Skin of body (tissue), 2 donors: Measurements from ENCODE around the gene KDM8. TPM values are rescaled to one million over a fixed set of nuclear protein-coding genes. Genes with fewer than 3 reads are reported as not detected.

Experiments
- DNase-seq: peaks from one replicate; lab custom pipeline; 2025; lab: John Stamatoyannopoulos, UW
- total RNA-seq: library from RNA; depleted of rRNA; stranded (reverse); fragments of >200 nt; gene quantifications from one replicate; pipeline ENCODE4 v1.2.3, GENCODE V29; 2014

Gene KDM8
- total RNA-seq: 1.7 TPM

DNA sequence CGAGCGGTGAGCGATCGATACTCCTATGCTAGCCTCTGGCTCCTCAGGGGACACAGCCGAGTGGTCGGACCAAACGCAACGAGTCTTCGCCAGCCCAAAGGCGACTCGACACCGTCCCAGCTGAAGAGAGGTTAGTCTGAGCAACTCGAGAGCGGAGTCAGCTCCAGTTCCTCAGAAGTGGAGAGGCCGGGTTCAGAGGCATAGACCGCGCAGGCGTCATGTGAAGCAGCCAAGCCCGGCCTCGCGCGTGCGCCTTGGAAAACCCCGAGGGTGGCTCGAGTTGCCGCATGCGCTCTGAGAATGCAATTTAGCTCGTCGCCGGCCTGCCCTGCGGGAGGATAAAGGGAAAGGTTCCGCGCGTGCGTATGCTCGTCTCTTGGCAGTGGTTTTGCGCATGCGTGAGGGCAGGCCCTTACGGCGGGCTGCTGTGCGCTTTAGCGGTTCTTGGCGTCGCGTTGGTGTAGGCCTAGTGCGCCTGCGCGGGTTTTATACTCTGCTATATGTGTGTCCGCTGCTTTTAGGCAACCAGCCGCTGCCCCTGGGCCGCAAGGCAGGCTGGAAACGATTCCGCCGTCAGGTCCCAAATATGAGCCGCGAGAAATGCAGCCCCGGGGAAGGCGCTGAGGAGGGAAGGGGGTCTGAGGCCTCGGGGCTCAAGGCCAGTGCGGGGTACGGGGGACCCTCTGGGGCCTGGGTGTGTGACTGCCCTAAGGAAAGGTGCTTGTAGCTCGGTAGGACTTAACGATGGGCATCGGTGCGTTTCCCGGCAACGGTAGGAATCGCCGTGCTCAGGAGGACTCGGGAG, at the start of gene KDM8:
Gene KDM8, plus strand, starts transcription at position 20 of the 805 bp plus-strand sequence. CDS start 6,598 bp downstream, outside the sequence.
- peak; percentile 100 for DNase-seq

DNA sequence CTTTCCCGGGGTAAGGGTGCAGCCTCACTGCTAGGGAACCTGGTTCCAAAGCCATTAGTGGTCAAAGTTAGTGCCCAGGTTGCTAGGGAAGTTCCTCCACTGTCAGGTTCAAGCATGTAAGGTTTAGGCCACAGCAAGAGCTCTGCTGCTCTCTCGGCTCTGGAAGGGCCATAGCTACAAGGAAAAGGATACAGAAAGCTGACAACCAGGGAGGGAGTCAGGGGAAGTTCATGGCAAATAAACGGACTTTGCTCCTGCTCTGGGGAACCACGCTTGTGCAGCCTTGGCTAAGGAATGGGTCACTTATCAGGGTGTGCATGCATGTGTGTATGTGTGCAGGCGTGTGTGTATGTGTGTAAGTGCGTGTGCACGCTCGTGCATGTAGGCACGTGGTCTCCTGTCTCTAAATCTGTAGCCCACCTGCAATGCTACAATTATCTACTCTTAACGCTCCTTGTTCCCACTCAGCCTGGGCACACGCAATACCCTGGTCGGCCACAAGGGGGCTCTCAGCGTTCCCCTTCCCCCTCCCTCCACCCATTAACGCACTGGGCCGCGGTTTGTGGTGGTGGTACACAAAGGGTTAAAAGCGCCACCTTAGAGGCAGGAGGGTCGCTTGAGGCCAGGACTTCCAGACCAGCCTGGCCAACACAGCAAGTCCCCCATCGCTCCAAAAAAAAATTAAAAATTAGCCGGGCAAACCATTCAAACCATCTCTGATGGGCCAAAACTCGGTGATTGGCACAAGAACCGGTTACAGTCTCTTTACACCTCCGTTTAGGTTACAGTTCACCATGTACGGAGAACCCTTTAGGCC, 48.4 kb upstream of the KDM8 start:
- peak; percentile 38 for DNase-seq

DNA sequence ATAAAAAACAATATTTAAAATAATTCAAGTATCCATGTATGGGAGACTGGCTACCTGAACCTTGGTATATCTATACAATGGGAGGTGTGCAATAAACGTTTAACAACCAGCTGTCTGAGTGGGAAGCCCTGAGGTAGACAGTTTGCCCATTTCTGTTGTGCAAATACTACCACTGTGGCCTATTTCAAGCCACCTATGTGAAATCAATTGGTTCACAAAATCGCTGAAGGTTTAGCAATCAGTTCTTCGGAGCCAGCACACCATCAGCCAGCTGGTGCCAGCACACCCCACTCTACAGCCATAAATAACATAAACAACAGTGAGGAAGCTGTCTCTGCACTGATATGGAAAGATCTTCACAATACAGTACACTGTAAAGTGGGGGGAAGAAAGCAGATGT, 46.7 kb upstream of the KDM8 start:
- DNase-seq: no peak

DNA sequence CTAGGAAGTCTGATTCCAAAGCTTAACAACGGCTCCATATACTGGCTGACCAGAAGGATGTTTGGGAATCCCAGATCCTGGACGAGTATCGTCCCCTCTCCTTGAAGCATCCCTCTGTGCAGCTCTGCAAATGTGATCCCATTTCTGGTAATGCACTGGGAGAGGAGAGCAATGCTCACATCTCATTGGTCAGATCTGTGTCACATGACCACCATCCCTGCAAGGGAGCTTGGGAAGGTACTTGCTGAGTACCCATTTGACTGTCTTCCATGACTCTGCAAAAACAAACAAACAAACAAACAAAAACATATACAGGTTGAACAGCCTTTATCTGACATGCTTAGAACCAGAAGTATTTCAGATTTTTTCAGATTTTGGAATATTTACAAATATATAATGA, 41.9 kb upstream of the KDM8 start:
- DNase-seq: no peak

DNA sequence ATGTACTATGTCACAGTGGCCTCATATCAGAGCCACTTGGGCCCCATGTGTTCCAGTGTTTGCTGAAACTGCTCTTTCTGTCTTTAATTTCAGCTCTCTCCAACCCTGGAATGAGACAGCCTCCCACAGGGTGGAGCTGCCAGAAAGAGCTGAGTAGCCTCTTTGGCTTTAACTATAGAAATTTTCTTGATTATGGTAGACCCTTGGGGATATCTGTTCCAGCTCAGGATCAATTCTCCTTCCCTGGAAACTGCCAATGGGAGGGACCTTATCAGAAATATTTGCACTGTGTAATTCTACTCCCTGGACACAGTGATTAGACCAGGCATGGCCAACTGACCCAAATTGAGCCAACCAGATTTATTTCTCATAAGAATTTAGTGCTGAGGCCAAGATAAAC, 39.0 kb upstream of the KDM8 start:
- peak; percentile 64 for DNase-seq

DNA sequence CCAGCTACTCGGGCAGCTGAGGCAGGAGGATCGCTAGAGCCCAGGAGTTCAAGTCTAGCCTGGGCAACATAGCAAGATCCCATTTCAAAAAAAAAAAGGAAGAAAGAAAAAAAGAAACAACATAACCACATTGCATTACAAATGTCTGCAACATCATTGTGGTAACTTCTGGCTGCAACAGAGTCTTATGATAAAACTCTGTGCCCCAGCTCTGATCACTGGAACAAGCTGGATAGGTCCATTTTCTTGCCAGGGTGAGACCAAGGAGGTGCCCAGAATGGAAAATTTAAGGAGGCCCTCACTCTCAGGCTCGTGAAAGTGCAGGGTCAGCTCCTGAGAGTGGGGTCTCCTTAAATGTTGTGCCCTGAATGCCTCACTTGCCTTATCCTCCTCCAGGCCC, 37.8 kb upstream of the KDM8 start:
- no peak for DNase-seq

DNA sequence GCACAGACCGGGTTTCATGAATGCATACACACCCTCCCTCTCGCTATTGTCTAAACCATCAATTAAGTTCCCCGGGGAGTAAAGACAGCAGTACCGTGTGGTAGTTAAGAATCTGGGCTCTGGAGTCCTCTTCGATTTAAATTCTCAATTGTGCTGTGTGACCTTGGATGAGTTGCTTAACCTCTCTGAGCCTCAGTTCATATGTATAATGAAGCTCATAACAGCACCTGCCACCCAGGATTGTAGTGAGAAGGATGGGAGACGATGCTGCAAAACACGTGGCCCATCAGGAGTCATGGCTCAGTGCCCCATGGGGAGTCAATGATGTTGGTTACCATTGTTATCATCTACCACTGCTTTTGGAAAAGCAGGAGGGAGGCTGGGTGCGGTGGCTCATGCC, 34.5 kb upstream of the KDM8 start:
- DNase-seq: no peak

DNA sequence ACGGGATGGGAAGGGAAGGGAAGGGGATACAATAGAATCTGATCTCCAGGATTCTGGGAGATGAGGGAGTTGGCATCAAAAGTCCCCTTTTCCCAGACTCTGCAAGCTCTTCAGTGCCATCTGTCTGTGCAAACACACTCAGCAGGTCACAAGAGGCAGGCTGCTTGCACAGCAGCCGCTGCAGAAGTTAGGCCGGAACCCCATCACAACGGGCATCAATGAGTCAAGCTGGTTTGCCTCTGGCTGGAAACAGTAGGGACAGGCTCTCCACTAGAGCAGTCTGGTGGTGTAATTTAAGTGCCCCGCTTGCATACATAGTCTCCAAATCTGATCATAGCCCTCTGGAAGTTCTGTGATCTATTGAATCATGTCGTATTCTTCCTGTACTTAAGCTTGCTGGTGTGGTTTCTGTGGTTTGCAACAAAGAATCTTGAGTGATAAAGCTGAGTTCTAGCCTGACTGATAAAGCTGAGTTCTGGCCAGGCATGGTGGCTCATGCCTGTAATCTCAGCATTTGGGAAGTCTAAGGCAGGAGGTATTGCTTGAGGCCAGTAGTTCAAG, 33.7 kb upstream of the KDM8 start:
- DNase-seq: no peak

DNA sequence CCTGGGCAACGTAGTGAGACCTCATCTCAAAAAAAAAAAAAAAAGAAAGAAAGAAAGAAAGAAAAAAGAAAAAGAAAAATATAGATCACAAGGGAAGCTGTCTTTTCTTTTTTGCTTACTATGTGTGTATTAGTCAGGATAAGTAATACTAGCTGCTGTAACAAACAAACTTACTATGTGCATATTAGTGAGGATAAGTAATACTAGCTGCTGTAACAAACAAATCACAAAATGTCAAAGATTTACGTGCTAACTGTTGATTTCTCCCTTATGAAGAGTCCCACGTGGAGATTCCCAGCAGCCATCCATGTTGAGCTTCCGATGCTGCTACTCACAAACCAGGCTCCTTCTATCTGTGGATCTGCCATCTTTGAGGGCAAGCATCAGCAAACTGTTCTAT, 31.7 kb upstream of the KDM8 start:
- no peak for DNase-seq

DNA sequence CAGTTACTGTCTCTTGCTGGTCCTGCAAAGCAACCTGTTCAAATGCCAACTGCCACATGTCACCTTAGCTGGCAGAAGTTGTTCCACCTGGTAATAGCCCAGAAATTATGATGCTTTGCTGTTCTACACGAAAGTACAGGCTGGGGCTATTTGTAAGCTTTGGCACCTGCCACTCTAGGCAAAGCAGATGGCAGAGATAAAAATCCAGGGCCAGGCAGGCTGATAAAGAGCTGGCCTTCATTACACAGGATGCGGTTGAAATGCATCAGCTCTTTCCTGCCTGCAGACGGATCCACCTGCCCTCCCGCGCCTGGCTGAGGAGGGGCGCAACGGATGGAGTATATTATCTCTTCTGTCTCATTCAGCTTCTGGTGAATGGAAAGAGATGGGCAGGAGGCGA, 29.3 kb upstream of the KDM8 start:
- DNase-seq: no peak

DNA sequence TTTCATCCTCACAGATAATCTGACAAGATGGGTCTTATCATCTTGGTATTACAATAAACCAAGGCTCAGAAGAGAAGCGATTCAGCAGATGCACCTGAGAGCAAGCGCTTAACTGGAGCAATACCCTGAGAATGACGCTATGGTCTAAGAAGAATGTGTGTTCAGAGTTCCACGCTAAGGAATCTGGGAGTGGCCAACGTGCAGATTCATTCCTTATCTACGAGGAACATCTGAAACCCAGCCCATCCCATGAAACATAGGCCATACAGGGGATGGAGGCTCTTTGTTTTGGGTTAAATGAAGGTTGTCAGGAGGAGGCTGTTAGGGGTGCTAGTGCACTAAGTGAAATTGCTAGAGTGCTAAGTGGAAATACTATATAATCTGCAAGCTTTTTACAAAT, 28.5 kb upstream of the KDM8 start:
- DNase-seq: no peak

DNA sequence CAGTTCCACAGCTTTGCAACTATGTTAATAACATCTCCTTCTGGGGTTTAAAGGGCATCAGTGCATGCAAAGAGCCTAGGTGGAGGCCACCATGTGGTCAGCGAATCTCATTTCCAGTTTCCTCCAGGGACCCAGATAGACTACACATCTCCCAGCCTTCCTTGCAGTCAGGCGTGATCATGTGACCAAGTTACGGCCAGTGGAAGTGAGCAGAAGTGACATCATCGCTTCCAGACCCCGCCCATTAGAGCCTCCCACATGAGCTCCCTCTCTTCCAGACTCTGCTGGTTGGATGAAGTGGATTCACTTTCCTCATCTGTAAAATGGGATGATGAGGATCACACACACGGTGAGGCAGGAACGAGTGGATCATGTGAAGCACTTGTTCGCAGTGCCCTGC, 27.4 kb upstream of the KDM8 start:
- no peak for DNase-seq

DNA sequence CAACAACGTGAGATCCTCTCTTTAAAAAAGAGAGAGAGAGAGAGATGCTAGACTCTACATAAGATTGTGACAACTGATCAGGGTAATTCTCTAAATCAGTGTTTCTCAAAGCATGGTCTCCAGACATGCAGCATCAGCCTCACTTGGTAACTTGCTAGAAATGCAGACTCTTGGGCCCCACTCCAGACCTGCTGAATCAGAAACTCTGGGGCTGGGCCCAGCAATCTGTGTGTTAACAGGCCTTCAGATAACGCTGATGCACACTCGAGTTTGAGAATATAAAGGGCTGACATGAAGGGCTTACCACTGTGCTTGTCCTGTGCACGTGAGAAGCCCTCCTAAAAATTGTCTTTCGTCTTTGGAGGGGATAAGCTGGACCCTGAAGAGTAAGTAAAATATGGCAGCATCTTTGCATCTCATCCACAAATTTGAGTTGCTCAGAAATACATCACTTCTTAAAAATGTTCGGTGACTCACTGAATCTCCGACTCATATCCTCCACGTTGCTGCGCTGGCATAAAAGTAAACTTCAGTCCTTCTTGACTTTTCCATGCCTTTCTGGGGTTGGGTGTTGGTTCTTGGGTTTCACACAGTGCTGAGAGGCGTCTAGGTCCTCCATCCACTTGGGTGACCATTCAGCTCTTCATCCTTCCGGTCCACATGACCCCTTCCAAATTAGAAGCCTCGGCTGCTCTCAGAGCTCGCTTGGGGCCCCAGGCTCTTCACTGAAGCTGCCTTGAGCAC, 26.1 kb upstream of the KDM8 start:
- DNase-seq: no peak

DNA sequence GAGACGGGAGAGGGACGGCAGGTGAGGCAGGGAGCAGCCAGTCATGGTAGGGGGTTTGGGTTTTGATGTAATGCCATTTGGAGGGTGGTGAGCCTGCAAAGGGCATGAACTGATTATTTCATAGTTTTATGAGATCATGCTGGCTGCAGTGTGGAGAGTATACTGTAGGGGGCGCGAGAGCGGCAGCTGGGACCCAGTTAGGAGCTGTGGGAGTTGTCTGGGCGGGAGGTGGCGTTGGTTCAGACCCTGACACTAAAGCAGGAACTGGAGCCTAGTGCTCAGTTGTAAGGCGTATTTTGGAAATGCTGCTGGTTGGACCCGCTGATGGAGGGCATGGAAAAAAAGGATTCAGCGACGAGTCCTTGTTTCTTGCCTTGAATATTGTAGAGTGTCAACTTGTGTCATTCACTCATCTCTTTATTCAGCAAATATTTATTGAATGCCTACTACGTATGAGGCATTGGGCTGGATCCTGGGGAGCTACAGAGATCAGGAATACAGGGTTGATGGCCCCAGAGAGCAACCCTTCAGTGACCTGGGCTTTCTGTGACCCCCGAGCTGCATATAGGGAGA, 23.7 kb upstream of the KDM8 start:
- peak; percentile 53 for DNase-seq

DNA sequence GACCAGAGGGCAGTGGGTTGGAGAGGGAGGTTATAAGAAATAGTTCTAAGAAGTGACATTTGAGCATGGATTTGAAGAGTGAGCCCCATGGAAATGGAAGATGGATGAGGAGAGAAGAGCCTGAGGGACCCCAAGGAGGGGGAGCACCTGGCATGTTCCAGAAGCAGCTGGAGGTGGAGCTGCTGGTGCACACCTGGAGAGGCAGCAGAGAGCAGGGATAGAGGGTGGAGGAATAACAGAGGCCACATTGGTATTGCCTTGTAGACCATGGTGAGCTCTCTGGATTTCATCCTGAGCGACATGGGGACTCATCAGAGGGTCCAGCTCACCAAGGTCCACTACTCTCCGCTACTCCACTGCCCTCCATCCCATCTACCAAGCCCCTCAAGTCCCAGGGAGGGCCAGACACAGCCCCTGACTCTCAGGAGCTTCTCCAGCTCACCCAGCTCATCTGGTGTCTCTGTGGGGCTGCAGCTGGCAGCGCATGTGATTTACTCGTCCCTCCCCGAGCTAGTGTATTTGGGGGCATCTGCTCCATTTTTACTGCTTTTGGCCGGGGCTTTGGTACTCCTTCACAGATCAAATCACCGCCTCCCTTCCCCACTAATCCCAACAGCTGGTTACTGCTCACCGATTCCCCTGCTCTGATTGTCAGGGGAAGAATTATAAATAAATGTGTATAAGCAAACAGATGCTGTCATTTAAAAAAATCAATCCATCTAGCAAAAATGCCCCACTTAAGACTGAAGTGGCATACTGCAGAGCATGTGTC, 22.1 kb upstream of the KDM8 start:
- DNase-seq: no peak

DNA sequence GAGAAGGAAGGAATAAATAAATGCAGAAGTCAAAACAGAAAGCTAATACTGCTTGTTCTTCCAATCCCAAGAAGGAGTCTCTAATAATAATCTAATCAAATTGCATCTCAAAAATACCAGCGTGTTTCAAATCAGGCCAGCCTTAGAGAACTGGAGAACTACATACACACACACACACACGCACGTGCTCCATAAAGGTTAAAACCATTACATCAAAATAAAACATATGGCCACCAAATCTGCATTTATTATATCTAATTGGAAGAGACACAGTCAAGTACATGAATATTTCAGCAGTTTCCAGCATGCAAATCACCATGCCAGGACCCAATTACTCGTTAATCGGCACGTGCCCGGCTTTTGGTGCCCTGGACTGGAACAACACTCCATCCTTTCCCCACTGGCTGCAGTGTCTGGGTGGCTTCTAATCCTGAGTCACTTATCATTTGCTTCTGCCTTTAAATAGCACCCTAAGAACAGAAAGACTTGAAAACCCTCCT, 20.4 kb upstream of the KDM8 start:
- no peak for DNase-seq

DNA sequence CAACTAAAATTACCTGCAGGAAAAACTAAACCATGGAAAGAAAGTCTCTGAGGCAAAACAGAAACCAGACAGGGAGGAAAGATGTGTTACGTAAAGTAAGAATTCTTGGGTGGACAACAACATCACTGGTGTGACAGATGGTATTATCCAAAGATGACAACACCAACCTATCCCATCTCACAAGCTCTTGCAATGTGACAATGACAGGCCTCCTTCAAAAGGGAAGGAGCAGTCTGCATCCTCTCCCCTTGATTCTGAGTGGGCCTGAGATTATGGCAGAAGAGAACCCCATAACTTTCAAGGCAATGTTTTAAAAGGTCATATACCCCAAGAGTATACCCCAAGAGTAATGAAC, 17.6 kb upstream of the KDM8 start:
- no peak for DNase-seq

DNA sequence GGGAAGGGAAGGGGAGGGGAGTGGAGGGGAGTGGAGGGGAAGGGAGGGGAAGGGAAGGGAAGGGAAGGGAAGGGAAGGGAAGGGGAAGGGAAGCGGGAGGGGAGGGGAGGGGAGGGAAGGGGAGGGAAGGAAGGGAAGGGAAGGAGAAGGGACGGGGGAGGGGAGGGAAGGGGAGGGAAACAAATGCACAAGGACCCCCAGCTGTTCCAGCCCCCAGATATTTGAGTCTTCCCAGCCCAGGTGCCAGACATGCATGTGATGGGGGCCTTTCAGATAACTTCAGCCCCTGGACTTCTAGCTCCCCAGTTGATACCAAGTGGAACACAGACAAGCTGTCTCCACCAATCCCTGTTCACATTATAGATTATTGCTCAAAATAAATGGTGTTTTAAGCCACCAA, 14.7 kb upstream of the KDM8 start:
- no peak for DNase-seq

DNA sequence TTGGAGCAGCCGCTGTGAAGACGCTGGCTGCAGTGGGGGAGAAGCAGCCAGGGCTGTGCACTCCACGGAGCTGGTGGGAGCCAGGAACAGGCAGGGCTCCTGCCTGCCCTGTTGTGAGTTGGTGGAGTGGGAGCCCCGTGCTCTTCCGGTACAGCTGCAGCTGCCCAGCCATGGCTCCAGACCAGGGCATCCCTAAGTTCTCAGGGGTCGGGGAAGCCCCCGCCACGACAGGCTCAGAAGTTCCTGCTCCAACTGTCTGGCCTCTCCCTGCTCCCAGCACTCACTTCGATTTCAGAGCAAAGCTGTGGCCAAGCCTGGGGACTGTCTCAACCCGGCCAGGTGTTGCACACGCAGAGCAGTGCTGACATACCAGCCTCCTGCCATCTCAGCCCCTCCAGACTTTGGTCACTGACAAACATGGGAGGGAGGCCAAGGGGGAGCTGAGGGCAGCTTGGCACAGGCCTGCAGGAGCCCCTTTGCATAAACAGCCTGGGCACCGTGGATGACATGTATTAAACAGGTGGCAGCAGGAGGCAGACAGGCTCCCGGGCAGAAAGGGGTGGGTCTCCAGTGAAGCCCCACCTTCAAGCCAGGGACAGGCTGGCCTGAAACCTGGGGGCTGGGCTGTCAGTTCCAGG, 13.9 kb upstream of the KDM8 start:
- DNase-seq: no peak

DNA sequence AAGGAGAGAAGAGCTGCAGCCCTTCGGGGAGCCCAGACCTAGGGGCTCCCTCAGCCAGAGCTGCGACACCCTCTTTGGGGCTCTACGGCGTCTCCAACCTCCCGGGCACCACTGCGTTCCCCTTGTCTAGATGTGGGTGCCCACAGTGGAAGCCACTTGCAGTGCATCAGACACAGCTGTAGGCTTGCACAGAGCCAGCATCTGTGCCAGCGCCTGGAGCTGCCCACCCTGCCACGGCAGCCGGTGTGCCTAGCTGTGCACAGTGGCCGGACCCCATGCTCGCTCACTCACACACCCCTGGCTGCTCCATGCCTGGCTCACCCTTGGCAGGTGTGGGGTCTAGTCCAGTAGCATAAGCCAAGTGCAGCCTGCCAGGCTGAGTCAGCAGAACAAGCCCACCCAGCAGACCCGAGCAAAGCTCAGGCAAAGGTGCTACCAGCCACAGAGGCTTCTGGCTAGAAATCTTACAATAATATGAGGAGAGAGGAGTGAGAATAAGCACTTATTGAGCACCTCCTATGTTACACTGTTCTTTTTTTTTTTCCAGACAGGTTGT, 12.9 kb upstream of the KDM8 start:
- DNase-seq: no peak
